HEK293 (cell line): ENCODE measurements around the gene AP5Z1.

Source experiments
- CTCF ChIA-PET: fragments of 350-600 bp; formaldehyde crosslinking; extraction: SDS; loops from one replicate; lab custom pipeline; 2021; ENCODE audit warnings: antibody characterized with exemption; lab: Yijun Ruan, JAX
- POLR2A ChIA-PET: fragments of 300-600 bp; formaldehyde crosslinking; extraction: SDS; loops from one replicate; lab custom pipeline; 2020; ENCODE audit warnings: antibody characterized with exemption, inconsistent platforms; lab: Yijun Ruan, JAX
- H3K27ac ChIP-seq: fragments of 200-500 bp; sonication (Bioruptor generic); 2 replicates; pipeline ENCODE4 v1.5.1; 2014; ENCODE audit warnings: low read depth, low read length, control low read depth, inconsistent platforms; ENCODE audit errors: extremely low read depth
- H3K36me3 ChIP-seq, 2 experiments: fragments of 200-500 bp in 1 of 2; sonication (Bioruptor generic) in 1 of 2; 1 replicate in 1 of 2; 2 replicates in 1 of 2; pipeline ENCODE4 v1.5.1; 2014 to 2017; ENCODE audit warnings: inconsistent platforms in 2 of 2, low read length in 2 of 2; ENCODE audit not compliant: control insufficient read depth in 2 of 2, insufficient read depth in 1 of 2
- H3K4me1 ChIP-seq: fragments of 200-500 bp; sonication (Bioruptor generic); 2 replicates; pipeline ENCODE4 v1.5.1; 2014; ENCODE audit warnings: mild to moderate bottlenecking, low read length, inconsistent platforms; ENCODE audit not compliant: control insufficient read depth, insufficient read depth
- H3K4me3 ChIP-seq: 2 replicates; pipeline ENCODE4 v1.5.1; 2011; ENCODE audit warnings: low read depth, mild to moderate bottlenecking, control low read depth, low read length, moderate library complexity
- H3K9me3 ChIP-seq: fragments of 200-500 bp; sonication (Bioruptor generic); 2 replicates; pipeline ENCODE4 v1.5.1; 2014; ENCODE audit warnings: low read depth, low read length, inconsistent platforms; ENCODE audit not compliant: control insufficient read depth, insufficient read depth
- BCL11A ChIP-seq: fragments of 450-650 bp; formaldehyde crosslinking; IDR thresholded peaks from 2 replicates; pipeline ENCODE4 v1.5.1; 2016; ENCODE audit warnings: low read depth, missing biosample characterization, missing genetic modification characterization
- EGR2 ChIP-seq: fragments of 450-650 bp; formaldehyde crosslinking; IDR thresholded peaks from 2 replicates; pipeline ENCODE4 v1.5.1; 2016; ENCODE audit warnings: low read depth, missing biosample characterization, missing genetic modification characterization
- GLIS2 ChIP-seq: fragments of 450-650 bp; formaldehyde crosslinking; IDR thresholded peaks from 2 replicates; pipeline ENCODE4 v1.5.1; 2016; ENCODE audit warnings: missing biosample characterization, missing genetic modification characterization
- IKZF3 ChIP-seq: fragments of 450-650 bp; IDR thresholded peaks from 2 replicates; pipeline ENCODE4 v1.5.0; 2018; ENCODE audit warnings: missing biosample characterization, mild to moderate bottlenecking, missing genetic modification characterization, moderate library complexity
- KLF1 ChIP-seq: fragments of 450-650 bp; formaldehyde crosslinking; IDR thresholded peaks from 2 replicates; pipeline ENCODE4 v1.5.1; 2016; ENCODE audit warnings: missing biosample characterization, missing genetic modification characterization
- KLF10 ChIP-seq: fragments of 450-650 bp; IDR thresholded peaks from 2 replicates; pipeline ENCODE4 v1.5.1; 2018; ENCODE audit warnings: missing biosample characterization, mild to moderate bottlenecking, missing genetic modification characterization
- KLF7 ChIP-seq: fragments of 450-650 bp; formaldehyde crosslinking; IDR thresholded peaks from 2 replicates; pipeline ENCODE4 v1.5.1; 2016; ENCODE audit warnings: missing biosample characterization, missing genetic modification characterization, borderline replicate concordance
- SP3 ChIP-seq: fragments of 450-650 bp; formaldehyde crosslinking; IDR thresholded peaks from 2 replicates; pipeline ENCODE4 v1.5.1; 2016; ENCODE audit warnings: missing biosample characterization, missing genetic modification characterization
- ZBTB8A ChIP-seq: fragments of 450-650 bp; formaldehyde crosslinking; IDR thresholded peaks from 2 replicates; pipeline ENCODE4 v1.5.1; 2016; ENCODE audit warnings: missing biosample characterization, missing genetic modification characterization
- ZFHX2 ChIP-seq: fragments of 450-650 bp; formaldehyde crosslinking; conservative IDR thresholded peaks from 2 replicates; pipeline ENCODE4 v1.5.1; 2016; ENCODE audit warnings: missing biosample characterization, missing genetic modification characterization
- ZFP41 ChIP-seq: fragments of 450-650 bp; formaldehyde crosslinking; IDR thresholded peaks from 2 replicates; pipeline ENCODE4 v1.5.1; 2016; ENCODE audit warnings: missing biosample characterization, missing genetic modification characterization, borderline replicate concordance
- ZNF169 ChIP-seq: fragments of 450-650 bp; formaldehyde crosslinking; IDR thresholded peaks from 2 replicates; pipeline ENCODE4 v1.5.1; 2016; ENCODE audit warnings: missing biosample characterization, missing genetic modification characterization
- ZNF24 ChIP-seq: fragments of 450-650 bp; formaldehyde crosslinking; IDR thresholded peaks from 2 replicates; pipeline ENCODE4 v1.5.1; 2016; ENCODE audit warnings: missing biosample characterization, missing genetic modification characterization
- ZNF292 ChIP-seq: fragments of 450-650 bp; formaldehyde crosslinking; IDR thresholded peaks from 2 replicates; pipeline ENCODE4 v1.5.1; 2016; ENCODE audit warnings: low read depth, missing biosample characterization, missing genetic modification characterization, borderline replicate concordance
- ZNF549 ChIP-seq: fragments of 450-650 bp; IDR thresholded peaks from 2 replicates; pipeline ENCODE4 v1.5.1; 2018; ENCODE audit warnings: missing biosample characterization, missing genetic modification characterization, mild to moderate bottlenecking, inconsistent platforms, moderate library complexity
- ZNF76 ChIP-seq: fragments of 450-650 bp; formaldehyde crosslinking; IDR thresholded peaks from 2 replicates; pipeline ENCODE4; 2016; ENCODE audit warnings: low read depth, missing biosample characterization, missing genetic modification characterization, borderline replicate concordance
- TF ChIP-seq, protein P1 (sequence below): fragments of 450-650 bp; formaldehyde crosslinking; IDR thresholded peaks from 2 replicates; pipeline ENCODE4 v1.5.1; 2016; ENCODE audit warnings: missing biosample characterization, missing genetic modification characterization
- TF ChIP-seq, protein P2 (sequence below): fragments of 450-650 bp; formaldehyde crosslinking; IDR thresholded peaks from 2 replicates; pipeline ENCODE4 v1.5.1; 2016; ENCODE audit warnings: missing biosample characterization, missing genetic modification characterization

The AP5Z1 gene

DNA sequence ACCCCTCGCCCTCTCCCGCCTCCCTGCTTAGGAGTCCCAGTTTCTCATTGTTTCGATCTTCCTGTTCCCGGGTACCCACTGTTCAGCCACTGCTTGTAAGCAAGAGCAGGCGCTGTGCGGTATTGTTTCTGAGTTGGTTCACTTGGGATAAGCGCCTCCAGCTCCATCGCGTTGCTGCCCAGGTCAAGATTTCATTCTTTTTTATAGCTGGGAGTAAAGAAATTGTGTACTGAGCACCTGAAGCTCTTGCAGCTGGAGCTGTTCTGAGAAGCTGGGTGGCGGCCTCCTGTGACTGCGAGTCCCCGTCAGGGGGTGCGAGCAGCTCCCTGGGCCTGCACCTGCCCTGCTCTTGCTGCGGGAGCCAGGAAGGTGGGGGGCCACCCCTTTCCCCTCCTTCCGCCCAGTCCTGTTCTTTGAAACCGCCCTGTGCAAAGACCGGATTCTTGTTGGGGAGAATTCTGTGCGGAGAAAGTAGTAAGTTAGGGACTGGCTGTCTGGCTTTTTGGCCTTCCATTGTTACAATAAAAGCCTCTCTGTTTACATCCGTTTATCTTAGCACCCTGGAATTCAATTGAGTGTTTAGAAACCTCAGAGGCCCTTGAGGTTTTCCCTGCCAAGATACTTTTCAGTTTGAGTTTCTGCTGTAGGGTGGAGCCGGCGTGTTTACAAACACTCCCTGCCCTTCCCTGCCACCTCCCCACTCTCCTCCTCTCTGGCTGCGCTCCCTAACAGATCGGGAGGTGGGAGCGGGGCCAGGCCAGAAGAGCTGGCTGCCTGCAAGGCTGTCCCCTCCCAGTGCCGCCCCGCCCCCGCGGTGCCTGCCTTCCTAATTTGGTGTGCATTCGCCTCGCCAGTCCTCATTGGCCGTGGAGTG, 30.8 kb upstream of the AP5Z1 start (continued):
- no peak for TF ChIP-seq ZFP41 (tag by site-specific recombination)
- TF ChIP-seq ZNF169 (tag by site-specific recombination) = no peak
- peak; percentile 55; the same call in 1 of the 2 replicates for TF ChIP-seq KLF10 (tag by site-specific recombination)
- TF ChIP-seq ZNF292 (tag by site-specific recombination) = no peak
- no peak for TF ChIP-seq ZNF549 (tag by site-specific recombination)
- TF ChIP-seq ZBTB8A = no peak; the same call in 1 of the 2 replicates
- TF ChIP-seq ZNF24 = no peak
- no peak for TF ChIP-seq BCL11A (tag by site-specific recombination)
- TF ChIP-seq, all 188 proteins: peak for 35

DNA sequence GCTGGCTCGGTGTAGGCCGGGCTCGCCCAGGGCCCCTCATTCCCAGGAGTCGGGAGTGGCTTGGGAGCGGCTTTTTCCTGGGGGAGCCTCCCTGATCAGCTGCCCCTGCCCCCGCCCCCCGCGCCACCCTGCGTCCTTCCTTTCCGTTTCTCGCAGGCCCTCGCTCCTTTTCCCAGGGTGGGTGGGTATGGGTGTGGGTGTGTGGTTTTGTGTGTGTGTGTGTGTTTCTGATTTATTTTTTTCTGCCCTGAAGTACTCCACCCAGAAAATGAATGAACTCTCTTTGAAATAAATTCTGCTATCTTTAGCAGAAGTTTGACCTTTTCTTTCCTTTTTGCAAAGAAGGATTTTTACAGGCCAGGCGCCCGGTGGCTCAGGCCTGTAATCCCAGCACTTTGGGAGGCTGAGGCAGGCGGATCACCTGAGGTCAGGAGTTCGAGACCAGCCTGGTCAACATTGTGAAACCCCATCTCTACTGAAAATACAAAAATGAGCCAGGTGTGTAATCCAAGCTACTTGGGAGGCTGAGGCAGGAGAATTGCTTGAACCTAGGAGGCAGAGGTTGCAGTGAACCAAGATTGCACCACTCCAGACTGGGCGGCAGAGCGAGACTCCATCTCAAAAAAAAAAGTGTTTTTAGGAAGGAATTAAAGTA, 30.0 kb upstream of the AP5Z1 start:
- H3K36me3 ChIP-seq = peaks cover 13 to 41% of the 10 kb centered on the region in 2 experiments; a peak in 2 of 3 replicates
- peak overlapping the region; percentile 94 for H3K27ac ChIP-seq
- peak overlapping the region; percentile 9; the same call in 1 of the 2 replicates for H3K4me3 ChIP-seq
- H3K9me3 ChIP-seq = no peaks in the 10 kb centered on the region
- POLR2A ChIA-PET = interaction anchor here (0.6 to 1.4 kb wide), 5 partner anchors 27 to 1717 kb away, joined by 3 to 8 read pairs (median 4); partner anchors contain the start of gene AP5Z1
- TF ChIP-seq SP3 (tag by site-specific recombination) = peak; percentile 8; the same call in 1 of the 2 replicates
- TF ChIP-seq GLIS2 = peak; percentile 11; the same call in 1 of the 2 replicates
- TF ChIP-seq, protein P1, sequence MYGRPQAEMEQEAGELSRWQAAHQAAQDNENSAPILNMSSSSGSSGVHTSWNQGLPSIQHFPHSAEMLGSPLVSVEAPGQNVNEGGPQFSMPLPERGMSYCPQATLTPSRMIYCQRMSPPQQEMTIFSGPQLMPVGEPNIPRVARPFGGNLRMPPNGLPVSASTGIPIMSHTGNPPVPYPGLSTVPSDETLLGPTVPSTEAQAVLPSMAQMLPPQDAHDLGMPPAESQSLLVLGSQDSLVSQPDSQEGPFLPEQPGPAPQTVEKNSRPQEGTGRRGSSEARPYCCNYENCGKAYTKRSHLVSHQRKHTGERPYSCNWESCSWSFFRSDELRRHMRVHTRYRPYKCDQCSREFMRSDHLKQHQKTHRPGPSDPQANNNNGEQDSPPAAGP = 0 out of 2 replicates have a peak, but pooled peaks have one; percentile 15
- TF ChIP-seq, protein P2, sequence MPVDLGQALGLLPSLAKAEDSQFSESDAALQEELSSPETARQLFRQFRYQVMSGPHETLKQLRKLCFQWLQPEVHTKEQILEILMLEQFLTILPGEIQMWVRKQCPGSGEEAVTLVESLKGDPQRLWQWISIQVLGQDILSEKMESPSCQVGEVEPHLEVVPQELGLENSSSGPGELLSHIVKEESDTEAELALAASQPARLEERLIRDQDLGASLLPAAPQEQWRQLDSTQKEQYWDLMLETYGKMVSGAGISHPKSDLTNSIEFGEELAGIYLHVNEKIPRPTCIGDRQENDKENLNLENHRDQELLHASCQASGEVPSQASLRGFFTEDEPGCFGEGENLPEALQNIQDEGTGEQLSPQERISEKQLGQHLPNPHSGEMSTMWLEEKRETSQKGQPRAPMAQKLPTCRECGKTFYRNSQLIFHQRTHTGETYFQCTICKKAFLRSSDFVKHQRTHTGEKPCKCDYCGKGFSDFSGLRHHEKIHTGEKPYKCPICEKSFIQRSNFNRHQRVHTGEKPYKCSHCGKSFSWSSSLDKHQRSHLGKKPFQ (tag by site-specific recombination) = no peak
- TF ChIP-seq ZFHX2 = peak; percentile 89
- TF ChIP-seq KLF1 (tag by site-specific recombination) = peak; percentile 88; the same call in 1 of the 2 replicates
- peak; percentile 44; the same call in 1 of the 2 replicates for TF ChIP-seq KLF7 (tag by site-specific recombination)
- peak; percentile 81 for TF ChIP-seq EGR2 (tag by site-specific recombination)
- no peak for TF ChIP-seq ZNF76 (tag by site-specific recombination)
- peak; percentile 64; the same call in 1 of the 2 replicates for TF ChIP-seq IKZF3
- H3K4me1 ChIP-seq = peaks cover 18% of the 10 kb centered on the region
- CTCF ChIA-PET = interaction anchor here (0.7 to 2.1 kb wide), 4 partner anchors 9 to 134 kb away, joined by 3 to 7 read pairs (median 3); no protein-coding TSS in a partner anchor
